ENCODE results near the gene GNG12. TPM values are rescaled to one million over a fixed set of nuclear protein-coding genes. Genes with fewer than 3 reads are reported as not detected.

Gene GNG12
- total and polyA plus RNA-seq, 2 donors from 2014 or later: 46.1 to 89.3 TPM

DNA sequence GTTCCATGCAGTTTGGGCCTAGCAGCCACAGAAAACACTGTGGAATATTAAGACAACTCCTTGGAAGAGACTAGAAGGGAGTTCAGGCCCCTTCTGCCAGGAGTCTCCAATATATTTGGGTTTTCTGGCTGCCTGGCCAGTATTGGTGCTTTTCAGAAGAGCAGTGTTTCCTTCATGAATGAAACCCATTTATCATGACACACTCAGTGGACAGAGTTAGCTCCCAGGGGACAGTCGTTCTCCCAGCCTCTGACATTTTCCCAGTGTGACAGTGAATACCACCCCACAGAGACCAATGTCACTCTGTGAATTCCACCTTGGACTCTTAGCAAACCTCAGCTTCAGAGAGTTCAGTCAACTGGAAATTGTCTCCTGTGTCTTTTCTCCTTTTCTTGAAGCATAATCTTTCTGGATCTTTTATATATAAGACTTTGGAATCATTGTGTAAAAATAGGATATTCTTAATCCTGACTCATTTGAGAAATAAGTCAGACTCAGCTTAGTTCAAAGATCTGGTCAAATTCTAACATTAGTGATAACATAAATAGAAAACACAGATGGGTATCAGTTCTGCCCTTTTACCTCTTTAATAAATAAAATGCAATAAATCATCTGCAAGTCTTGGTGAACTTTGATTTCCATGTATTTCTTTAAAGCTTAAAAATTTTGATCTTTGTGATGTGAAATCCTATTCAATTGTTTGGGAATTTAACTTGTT, 40.4 kb downstream of the GNG12 start:
- H3K27ac ChIP-seq (ENCODE audit: low read depth in 2 of 2, low read length in 2 of 2): peak overlapping the region; percentile 45 to 51
- no peaks in the 10 kb centered on the region for H3K27me3 ChIP-seq (ENCODE audit: control insufficient read depth, insufficient read depth, low read length)
- intact Hi-C loops (cut with DNase I): no loop called here
- peak; percentile 63 for FAIRE-seq
- peaks cover 10 to 30% (median 17%) of the 10 kb centered on the region in 3 donors for H3K4me1 ChIP-seq (ENCODE audit: control insufficient read depth in 2 of 3, insufficient read depth in 2 of 3, low read depth in 1 of 3, low read length in 3 of 3)
- no peaks in the 10 kb centered on the region for H3K36me3 ChIP-seq (ENCODE audit: control insufficient read depth in 2 of 3, insufficient read depth in 3 of 3, low read length in 3 of 3)
- DNase-seq: no peak
- H3K4me3 ChIP-seq (ENCODE audit: low read length in 3 of 3): no peak overlapping the region
- H3K9ac ChIP-seq (ENCODE audit: low read length in 3 of 3): no peak overlapping the region
- TF ChIP-seq, protein P1, sequence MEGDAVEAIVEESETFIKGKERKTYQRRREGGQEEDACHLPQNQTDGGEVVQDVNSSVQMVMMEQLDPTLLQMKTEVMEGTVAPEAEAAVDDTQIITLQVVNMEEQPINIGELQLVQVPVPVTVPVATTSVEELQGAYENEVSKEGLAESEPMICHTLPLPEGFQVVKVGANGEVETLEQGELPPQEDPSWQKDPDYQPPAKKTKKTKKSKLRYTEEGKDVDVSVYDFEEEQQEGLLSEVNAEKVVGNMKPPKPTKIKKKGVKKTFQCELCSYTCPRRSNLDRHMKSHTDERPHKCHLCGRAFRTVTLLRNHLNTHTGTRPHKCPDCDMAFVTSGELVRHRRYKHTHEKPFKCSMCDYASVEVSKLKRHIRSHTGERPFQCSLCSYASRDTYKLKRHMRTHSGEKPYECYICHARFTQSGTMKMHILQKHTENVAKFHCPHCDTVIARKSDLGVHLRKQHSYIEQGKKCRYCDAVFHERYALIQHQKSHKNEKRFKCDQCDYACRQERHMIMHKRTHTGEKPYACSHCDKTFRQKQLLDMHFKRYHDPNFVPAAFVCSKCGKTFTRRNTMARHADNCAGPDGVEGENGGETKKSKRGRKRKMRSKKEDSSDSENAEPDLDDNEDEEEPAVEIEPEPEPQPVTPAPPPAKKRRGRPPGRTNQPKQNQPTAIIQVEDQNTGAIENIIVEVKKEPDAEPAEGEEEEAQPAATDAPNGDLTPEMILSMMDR (IDR thresholded peaks at IDR 0.05; ENCODE audit: borderline replicate concordance, extremely low read depth, insufficient read depth): no peak
- no peaks in the 10 kb centered on the region for H3K9me3 ChIP-seq (ENCODE audit: control insufficient read depth in 2 of 3, insufficient read depth in 1 of 3, low read length in 3 of 3)

DNA sequence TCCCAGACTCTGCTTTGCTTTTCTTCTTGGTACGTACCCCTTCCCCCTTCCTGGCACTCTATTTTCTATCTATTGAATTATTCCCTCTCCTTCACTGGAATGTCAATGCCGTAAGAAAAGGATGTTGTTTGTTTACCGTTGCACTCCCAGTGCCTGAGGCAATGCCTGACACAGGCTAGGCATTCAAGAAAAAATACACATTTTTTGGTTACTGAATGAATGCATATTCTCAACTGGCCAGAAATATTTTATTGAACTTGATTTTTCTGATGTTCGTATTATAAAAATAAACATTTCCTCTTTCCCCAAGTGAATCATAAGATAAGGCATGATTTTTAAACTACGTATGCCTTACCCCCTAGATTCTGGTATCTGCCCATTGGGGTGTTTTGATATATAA, 41.2 kb downstream of the GNG12 start:
- H3K9ac ChIP-seq (ENCODE audit: low read length in 3 of 3): no peak overlapping the region
- TF ChIP-seq, protein P1 (IDR thresholded peaks at IDR 0.05; ENCODE audit: borderline replicate concordance, extremely low read depth, insufficient read depth): no peak
- H3K4me3 ChIP-seq (ENCODE audit: low read length in 3 of 3): no peak overlapping the region
- no peaks in the 10 kb centered on the region for H3K27me3 ChIP-seq (ENCODE audit: control insufficient read depth, insufficient read depth, low read length)
- H3K36me3 ChIP-seq (ENCODE audit: control insufficient read depth in 2 of 3, insufficient read depth in 3 of 3, low read length in 3 of 3): no peaks in the 10 kb centered on the region
- DNase-seq: no peak
- H3K4me1 ChIP-seq (ENCODE audit: control insufficient read depth in 2 of 3, insufficient read depth in 2 of 3, low read depth in 1 of 3, low read length in 3 of 3): peaks cover 10 to 30% (median 15%) of the 10 kb centered on the region in 3 donors
- H3K27ac ChIP-seq (ENCODE audit: low read depth in 2 of 2, low read length in 2 of 2): no peak overlapping the region
- H3K9me3 ChIP-seq (ENCODE audit: control insufficient read depth in 2 of 3, insufficient read depth in 1 of 3, low read length in 3 of 3): no peaks in the 10 kb centered on the region
- intact Hi-C loops (cut with DNase I): no loop called here
- FAIRE-seq: no peak

DNA sequence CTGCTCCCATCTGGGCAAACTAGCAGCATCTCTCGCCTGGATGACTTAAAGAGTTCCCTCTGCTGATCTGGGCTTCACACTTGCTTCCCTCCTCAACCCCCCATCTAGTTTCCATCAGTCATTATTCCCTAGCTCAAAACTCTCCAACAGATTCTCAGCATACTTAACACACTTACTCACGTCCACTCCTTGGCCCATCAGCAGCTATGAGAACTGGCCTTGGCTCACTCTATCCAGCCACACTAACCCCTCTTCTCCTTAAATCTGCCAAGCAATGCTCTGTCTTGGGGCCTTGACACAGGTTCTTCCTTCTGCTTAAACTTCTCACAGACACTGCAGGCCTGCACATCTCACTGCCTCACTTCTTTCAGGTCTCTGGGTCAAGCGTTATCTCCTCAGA, 41.6 kb downstream of the GNG12 start:
- intact Hi-C loops (cut with DNase I): no loop called here
- FAIRE-seq (no peak), DNase-seq (no peak)
- TF ChIP-seq, protein P1 (IDR thresholded peaks at IDR 0.05; ENCODE audit: borderline replicate concordance, extremely low read depth, insufficient read depth): no peak
- H3K9me3 ChIP-seq (ENCODE audit: control insufficient read depth in 2 of 3, insufficient read depth in 1 of 3, low read length in 3 of 3): no peaks in the 10 kb centered on the region
- no peaks in the 10 kb centered on the region for H3K27me3 ChIP-seq (ENCODE audit: control insufficient read depth, insufficient read depth, low read length)
- no peak overlapping the region for H3K4me3 ChIP-seq (ENCODE audit: low read length in 3 of 3)
- H3K4me1 ChIP-seq (ENCODE audit: control insufficient read depth in 2 of 3, insufficient read depth in 2 of 3, low read depth in 1 of 3, low read length in 3 of 3): peaks cover 10 to 30% (median 15%) of the 10 kb centered on the region in 3 donors
- H3K9ac ChIP-seq (ENCODE audit: low read length in 3 of 3): no peak overlapping the region
- H3K36me3 ChIP-seq (ENCODE audit: control insufficient read depth in 2 of 3, insufficient read depth in 3 of 3, low read length in 3 of 3): no peaks in the 10 kb centered on the region
- no peak overlapping the region for H3K27ac ChIP-seq (ENCODE audit: low read depth in 2 of 2, low read length in 2 of 2)
